ENCODE data around the gene PLD4.

Gene PLD4, protein sequence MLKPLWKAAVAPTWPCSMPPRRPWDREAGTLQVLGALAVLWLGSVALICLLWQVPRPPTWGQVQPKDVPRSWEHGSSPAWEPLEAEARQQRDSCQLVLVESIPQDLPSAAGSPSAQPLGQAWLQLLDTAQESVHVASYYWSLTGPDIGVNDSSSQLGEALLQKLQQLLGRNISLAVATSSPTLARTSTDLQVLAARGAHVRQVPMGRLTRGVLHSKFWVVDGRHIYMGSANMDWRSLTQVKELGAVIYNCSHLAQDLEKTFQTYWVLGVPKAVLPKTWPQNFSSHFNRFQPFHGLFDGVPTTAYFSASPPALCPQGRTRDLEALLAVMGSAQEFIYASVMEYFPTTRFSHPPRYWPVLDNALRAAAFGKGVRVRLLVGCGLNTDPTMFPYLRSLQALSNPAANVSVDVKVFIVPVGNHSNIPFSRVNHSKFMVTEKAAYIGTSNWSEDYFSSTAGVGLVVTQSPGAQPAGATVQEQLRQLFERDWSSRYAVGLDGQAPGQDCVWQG

DNA sequence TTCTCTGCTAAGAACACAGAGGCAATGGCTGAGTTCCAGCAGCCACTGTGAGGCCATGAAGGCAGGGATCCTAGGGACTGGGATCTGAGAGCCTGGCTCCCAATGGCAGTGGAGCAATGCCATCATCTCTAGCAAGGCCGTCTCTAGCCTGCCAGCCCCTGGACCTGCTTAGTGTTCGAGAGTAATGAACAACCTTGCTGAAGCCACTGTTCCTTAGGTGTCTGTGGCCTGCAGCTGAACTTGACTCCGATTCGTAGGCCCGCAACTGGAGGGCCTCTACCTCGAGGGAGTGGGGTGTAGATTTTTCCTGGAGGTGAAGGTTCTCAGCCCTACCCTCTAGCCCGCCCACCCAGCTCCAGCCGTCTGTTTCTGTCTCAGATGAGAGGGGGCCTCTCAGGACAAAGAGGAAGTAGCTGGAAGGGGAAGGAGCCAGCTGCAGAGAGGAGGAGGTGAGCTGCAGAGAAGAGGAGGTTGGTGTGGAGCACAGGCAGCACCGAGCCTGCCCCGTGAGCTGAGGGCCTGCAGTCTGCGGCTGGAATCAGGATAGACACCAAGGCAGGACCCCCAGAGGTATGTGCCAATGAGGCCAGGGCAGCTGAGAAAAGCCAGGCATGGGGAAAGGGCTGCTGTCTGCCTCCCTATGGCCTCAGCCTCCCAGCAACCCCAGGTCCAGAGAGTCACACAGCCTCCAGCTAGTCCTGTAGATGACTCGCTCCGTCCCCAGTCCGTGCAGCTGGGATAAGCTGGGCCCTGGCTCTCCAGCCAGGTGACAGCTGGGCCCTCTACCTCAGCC lies at the start of gene PLD4:
Gene PLD4 (plus strand): TSS at position 459 of the 793 bp plus-strand sequence. CDS start 2,262 bp downstream, outside the sequence.
- no peak for DNase-seq

DNA sequence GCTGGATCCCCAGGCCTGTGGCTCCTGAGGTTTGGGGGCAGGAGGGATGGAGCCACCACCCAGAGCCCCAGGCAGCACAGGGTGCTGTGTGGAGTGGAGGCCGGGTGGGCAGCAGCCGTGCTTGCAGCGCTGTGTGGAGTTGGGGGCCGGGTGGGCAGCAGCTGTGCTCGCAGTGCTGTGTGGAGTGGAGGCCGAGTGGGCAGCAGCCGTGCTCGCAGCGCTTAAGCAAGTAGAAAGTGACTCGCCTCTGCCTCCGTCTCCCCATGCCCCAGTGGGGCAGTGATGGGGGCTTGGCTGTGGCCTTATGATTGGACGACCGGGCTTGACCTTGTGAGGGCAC lies 49.3 kb upstream of the PLD4 start:
- no peak for DNase-seq

DNA sequence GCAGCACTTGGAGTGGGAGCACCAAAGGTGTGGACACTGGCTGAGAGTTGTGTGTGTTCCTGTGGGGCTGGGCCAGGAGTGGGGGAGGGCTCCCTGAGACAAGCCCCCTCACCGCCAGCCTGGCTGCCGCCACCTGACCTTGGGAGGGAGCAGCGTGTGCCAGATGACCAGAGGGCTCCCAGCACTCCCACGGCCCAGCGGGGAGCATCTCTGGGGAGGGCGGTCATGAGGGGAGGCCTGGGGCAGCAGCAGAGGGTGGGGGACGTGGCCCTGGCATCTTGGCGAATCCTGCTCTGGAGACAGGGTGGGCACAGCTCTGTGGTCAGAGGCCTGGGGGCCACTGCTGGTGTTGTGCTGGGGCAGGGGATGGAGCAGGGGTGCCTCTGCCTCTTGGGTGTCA lies 48.9 kb upstream of the PLD4 start:
- no peak for DNase-seq

DNA sequence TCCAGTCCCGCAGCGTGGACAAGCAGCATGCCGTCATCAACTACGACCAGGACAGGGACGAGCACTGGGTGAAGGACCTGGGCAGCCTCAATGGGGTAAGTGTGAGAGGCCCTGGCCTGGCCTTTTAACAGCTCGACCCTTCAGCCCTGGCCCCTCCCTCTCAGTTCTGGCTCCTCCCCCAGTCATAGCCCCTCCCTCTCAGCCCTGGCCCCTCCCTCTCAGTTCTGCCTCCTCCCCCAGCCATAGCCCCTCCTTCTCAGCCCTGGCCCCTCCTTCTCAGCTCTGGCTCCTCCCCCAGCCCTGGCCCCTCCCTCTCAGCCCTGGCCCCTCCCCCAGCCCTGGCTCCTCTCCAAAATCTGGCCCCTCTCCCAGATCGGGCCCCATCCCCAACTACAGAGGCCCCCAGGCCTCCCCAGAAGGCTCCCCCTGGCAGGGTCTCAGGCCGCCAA lies 48.4 kb upstream of the PLD4 start:
- DNase-seq = peak; percentile 30

DNA sequence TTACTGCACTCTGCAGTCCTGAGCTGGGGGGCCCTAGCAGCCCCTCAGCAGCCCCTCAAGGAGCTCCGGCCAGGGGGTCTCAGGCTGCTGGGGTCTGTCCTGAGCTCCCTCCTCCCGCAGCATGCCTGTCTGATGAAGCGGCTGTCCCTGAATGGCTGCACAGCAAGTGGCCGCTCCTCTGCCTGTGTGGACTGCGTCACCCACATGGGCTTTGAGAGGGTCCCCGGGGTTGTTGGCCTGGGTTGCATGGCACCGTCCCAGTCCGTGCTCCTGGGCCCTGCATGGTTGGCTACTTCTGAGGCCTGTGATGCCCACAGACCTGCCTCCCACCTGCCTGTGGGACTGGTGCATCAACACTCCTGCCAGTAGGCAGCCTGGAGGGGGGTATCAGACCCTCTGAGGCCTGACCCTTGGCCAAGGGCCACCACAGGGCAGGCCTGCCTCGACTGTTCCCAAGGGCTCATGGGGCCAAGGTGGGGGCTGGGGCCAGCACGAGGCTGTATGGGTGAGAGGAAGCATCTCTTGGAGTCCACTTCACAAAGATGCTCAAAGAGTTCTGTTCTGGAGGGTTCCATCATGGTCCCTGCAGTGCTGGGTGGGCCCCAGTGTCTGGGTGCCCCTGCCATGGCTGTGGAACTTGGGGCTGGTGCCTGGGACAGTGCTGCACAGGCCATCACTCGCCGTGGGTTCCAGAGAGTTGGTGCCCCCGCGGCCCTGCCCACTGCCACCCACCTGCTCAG lies 47.4 kb upstream of the PLD4 start:
- DNase-seq = no peak

DNA sequence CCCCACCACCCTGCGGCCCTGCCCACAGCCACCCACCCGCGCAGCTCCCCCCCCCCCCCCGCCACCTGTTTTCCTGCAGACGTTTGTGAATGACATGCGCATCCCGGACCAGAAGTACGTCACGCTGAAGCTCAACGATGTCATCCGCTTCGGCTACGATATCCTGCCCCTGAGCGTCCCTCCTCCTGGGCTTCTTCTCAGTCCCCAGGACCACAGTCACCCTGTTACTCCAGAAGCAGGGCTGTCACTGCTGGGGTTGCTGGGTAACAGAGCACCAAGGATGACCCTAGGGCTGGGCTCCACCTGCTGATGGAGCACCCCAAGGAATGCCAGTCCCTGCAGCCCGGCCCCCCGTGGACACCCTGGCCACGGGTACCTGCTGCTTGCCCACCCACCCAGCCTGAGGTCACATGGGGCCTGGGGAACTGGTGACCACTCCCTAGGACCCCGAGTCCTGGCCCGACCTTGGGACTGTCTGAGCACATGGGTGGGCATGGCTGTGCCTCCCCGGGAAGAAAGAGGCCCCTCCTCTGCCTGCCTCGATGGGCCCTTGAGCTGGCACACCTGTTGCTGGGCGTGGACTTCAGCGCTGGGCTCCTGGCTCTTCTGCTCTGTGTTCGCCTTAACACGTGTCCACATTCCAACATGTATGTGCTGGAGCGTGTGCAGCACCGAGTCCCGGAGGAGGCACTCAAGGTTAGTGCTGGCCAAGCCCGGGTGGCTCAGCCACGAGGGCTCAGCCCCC lies 46.7 kb upstream of the PLD4 start:
- no peak for DNase-seq

DNA sequence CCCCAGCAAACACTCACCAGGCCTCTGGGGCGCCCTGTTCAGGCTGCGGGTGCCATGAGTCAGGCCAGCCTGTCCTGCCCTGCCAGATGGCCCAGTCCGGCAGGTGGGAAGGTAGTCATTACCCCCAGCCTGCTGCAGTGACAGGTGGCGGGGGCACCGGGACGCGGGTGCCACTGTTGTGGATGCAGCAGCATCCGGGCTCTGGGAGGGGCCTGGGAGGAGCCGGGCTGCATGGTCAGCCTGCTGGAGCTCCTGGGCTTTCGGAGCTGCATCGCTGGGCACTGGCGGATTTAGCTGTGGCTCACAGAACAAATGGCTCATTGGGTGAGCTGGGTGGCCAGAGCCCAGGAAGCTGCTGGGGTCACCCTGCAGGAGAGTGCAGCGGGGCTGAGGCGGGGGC lies 46.1 kb upstream of the PLD4 start:
- DNase-seq = no peak

DNA sequence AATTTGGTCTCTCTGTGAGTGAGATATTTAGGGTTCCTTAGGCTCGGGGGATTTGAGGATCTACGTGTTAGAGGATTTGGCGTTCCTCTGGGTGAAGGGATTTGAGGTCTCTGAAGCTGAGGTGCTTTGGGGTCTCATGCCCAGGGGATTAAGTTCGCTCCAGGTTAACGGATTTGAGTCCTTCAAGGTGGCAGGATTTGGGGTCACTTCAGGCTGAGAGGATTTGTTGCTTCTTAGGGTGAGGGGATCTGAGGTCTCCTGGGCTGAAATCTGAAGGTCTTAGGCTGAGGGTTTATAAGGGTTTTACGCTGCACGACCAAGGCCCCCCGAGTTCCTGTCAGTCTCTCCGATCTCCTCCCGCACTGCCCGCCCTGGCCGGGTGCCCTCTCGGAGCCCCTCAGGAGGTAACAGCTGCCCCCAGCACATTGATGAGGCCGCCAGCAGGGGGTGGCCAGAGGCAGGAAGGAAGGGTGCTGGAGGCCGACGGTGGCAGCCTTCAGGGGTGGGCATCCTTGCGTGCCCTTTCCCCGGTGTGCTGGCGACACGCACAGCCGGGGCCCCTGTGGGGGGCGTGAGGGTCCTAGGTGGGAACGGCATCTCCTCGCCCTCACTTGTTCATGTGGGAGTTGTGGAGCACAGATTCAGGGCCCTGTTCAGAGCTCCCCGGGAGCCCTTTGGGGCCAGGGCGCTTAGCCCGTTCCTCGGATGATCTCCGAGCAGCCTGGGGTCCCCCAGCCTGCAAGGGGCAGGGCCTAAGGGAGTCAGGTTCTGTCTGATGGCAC lies 45.3 kb upstream of the PLD4 start:
- DNase-seq = peak; percentile 1

DNA sequence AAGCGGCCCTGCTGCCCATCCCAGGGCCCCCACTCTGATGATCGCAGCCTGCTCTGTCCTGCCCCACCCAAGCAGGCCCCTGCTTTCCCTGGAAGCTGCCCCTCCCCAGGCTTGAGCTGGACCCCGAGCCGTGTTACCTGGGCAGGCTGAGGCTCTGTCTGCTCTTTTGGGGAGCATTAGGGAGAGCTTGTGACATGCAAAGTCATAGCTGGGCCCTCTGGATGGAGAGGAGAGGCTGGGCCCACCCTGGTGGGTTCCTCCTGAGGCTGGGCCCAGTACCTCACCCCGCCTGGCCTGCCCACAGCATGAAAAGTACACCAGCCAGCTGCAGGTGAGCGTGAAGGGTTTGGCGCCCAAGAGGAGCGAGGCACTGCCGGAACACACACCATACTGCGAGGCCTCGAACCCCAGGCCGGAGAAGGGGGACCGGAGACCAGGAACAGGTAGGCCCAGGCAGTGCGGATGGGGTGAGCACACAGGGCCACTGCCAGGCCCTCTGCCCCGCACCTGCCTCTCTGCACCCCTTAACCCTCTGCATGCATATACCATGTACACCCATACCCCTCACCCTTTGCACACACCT lies 44.6 kb upstream of the PLD4 start:
- DNase-seq = peak; percentile 1

DNA sequence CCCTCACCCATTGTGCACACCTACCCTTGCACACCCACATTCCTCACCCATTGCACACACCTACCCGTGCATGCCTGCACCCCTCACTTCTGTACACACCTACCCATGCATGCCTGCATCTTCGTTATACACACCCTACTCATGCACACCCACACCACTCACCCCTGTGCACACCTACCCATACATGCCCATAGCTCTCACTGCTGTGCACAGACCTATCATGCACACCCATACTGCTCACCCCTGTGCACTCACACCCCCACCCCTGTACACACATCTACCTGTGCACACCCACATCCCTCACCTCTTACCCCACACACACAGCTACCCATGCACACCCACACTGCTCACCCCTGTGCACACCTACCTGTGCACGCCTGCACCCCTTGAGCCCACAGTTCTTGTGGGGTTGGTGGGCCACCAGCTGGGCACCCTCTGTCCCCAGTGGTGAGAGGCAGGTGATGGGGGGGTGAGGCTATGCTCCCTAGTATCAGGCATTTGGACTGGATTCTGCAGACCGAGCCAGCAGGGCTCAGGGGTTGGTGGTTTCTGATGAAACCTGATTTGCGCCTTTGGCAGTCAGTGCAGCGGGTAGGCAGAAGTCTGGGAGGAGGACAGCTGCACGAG lies 44.0 kb upstream of the PLD4 start:
- peak; percentile 0 for DNase-seq

DNA sequence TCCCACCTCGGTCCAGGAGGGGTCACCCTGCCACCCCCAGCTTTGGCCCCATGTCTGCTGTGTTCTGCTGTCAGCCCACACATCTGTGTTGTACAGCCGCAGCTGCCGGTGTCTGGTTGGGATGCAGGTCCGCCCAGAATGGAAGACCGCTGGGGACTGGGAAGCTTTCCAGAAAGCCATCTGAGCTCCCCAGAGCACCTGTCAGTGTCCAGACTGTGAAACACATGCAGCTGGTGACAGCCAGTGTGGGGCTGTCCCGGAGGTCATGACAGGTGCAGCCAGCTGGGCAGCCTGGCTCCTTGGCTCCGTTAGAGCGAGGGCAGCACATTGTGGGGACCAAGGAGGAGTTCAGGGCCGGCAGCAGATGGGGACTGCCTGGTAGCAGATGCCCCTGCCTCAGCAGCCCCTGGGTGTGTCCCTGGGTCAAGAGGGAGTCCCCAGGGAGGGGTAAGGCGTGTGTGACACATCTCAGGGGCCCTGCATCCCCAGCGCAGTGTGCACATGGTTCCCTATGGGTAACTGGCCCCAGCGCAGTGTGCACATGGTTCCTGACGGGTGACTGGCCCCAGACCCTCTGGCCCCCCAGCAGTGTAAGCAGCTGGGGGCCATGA lies 43.2 kb upstream of the PLD4 start:
- peak; percentile 0 for DNase-seq

DNA sequence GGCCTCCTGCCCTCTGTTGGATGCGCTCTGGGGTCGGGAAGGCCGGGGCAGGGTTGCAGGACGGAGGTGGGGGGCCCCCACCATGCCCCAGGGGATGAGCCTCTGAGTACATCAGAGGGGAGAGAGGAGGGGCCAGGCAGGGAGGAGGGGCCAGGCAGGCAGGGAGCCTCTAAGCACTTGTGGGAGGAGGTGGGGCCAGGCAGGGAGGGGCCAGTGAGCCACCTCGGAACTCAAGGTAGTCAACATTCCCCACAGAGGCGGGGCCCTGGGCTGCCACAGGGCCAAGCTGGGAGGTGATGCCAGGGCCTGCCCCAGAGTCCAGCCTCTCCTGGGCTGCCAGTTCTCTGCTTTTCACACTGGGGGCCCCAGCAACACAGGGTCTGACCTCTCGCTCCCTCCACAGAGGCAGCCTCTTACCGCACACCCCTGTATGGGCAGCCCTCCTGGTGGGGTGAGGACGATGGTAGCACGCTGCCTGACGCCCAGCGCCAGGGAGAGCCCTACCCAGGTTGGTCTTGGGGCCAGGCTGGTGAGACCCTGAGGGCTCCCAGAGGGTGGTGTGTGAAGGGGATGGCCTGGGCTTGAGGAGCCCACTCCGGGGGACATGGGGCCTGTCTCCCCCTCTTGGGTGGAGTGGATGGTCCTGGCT lies 42.2 kb upstream of the PLD4 start:
- DNase-seq = peak; percentile 53

DNA sequence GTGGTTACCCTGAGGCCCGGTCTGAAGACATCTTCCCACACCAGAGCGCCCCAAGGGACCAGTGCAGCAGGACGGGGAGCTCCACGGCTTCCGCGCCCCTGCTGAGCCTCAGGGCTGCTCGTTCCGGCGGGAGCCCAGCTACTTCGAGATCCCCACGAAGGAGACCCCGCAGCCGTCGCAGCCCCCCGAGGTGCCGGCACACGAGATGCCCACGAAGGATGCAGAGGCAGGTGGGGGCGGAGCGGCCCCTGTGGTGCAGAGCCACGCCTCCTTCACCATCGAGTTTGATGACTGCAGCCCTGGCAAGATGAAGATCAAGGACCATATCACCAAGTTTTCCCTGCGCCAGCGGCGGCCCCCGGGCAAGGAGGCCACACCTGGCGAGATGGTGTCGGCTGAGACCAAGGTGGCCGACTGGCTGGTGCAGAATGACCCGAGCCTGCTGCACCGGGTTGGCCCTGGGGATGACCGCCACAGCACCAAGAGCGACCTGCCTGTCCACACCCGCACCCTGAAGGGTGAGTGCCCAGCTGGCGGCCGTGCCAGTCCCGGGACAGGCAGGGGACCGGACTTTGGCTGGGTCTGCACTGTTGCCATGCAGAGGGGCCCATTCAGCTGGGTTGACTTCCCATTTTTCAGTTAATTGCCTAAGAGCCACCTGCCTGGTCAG lies 41.6 kb upstream of the PLD4 start:
- peak; percentile 0 for DNase-seq

DNA sequence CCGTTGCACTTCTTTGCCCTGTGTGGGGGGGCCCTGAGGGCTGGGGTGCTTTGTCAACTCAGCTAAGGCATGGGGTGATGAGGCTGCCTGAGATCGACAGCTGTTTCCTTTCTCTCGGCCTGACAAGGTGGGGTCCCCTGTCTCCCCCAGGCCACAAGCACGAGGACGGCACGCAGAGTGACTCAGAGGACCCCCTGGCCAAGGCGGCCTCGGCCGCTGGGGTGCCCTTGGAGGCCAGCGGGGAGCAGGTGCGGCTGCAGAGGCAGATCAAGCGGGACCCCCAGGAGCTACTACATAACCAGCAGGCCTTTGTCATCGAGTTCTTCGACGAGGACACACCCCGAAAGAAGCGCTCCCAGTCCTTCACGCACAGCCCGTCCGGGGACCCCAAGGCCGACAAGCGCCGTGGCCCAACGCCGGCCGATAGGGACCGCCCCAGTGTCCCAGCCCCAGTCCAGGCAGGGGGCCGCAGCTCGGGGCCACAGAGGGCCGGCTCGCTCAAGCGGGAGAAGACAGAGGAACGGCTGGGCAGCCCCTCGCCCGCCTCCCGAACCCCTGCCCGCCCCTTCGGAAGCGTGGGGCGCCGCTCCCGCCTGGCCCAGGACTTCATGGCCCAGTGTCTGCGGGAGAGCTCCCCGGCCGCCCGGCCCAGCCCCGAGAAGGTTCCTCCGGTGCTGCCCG lies 40.9 kb upstream of the PLD4 start:
- no peak for DNase-seq

DNA sequence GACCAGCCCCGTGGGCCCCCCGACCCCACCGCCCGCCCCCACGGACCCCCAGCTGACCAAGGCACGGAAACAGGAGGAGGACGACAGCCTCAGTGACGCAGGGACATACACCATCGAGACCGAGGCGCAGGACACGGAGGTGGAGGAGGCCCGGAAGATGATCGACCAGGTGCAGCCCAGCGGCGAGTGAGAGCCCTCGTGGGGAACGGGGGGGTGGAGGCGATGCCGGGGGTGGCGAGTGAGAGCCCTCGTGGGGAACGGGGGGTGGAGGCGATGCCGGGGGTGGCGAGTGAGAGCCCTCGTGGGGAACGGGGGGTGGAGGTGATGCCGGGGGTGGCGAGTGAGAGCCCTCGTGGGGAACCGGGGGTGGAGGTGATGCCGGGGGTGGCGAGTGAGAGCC lies 40.3 kb upstream of the PLD4 start:
- DNase-seq = peak; percentile 1

DNA sequence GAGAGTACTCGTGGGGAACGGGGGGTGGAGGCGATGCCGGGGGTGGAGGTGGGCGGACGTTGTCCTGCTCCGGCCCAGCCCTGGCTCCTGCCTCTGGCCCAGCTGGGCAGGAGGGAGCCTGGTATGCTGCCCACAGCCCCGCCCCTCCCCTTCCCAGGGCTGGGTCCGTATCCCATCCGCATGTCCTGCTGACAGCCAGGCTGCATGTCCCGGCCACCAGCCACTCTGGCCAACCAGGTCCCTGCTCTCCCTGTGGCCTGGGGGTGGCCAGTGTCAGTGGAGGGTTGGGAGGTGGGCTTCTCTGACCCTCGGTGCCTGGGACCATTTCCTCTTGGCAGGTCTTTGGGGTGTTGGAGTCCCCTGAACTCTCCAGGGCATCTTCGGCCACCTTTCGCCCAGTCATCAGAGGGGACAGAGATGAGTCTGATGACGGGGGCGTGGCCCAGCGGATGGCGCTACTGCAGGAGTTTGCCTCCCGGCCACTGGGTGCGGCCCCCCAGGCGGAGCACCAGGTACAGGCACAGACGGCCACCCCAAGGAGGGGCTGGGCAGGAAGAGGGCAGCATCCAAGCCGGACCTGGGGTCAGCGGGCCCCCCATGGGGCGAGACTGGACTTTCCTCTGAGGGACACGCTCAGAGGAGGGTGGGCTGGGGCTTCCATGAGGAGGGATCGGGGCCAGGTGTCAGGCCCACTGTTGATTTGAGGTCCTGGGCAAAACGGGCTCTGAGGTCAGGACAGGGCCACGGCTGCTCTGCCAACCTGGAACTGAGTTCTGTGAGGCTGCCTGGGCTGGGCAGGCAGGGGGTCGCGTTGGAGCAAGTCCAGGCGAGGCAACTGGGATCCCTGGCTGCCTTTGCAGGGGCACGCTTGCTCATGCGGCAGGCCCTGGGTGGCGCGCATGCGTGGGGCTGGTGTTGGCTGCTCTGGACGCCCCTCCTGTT lies 39.4 kb upstream of the PLD4 start:
- DNase-seq = peak; percentile 1

DNA sequence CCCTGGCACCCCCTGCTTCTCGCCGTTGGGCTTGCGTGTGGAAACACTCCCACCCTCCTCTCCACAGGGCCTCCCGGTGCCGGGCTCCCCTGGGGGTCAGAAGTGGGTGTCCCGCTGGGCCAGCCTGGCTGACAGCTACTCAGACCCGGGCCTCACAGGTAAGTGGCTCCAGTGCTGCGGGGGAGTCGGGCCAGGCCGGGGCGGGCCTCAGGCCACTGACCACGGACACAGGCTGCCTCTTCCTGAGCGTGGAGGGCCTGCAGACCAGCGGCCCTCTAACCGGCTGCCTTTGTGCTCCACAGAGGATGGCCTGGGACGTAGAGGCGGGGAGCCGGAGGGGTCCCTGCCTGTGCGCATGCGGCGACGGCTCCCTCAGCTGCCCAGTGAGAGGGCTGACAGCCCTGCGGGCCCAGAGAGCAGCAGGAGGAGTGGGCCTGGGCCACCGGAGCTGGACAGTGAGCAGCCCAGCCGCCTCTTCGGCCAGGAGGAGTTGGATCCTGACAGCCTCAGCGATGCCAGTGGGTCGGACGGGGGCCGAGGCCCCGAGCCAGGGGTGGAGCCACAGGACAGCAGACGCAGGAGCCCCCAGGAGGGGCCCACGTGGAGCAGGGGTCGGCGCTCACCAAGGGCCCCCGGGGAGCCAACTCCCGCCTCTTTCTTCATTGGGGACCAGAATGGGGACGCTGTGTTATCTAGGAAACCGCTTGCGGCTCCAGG lies 38.5 kb upstream of the PLD4 start:
- no peak for DNase-seq

All from stimulated activated CD4-positive, alpha-beta T cell treated with anti-CD3 and anti-CD28 coated beads, Interleukin-15, amount 100 ng/mL, for 24 hours (primary cell).